ENCODE data around the gene TREH. TPM values are rescaled to one million over a fixed set of nuclear protein-coding genes. Genes with fewer than 3 reads are reported as not detected.

TREH gene
- polyA plus RNA-seq, 1 of the 3 experiments (the other 2 are of a cell fraction) = not detected

GRCh38 chr11:118689503-118689851 is 10.0 kb upstream of the TREH start:
- no peaks in the 10 kb centered on the region for H3K9me3 ChIP-seq
- DNase-seq = no peak
- no peak overlapping the region for H3K9ac ChIP-seq
- peak overlapping the region in 1 of 2 experiments; percentile 39; a peak in 1 of 4 replicates for H3K4me3 ChIP-seq (ENCODE audit: low read depth in 2 of 2, low read length in 1 of 2)
- H2AFZ ChIP-seq (ENCODE audit: low read depth) = peak overlapping the region; percentile 72; the same call in 1 of the 2 replicates
- no peaks in the 10 kb centered on the region for H3K36me3 ChIP-seq (replicated peaks in 1 of 2; ENCODE audit: control insufficient read depth in 1 of 2, insufficient read depth in 2 of 2, low read length in 1 of 2)
- H3K79me2 ChIP-seq (ENCODE audit: insufficient read depth) = no peaks in the 10 kb centered on the region
- H4K20me1 ChIP-seq (ENCODE audit: insufficient read depth) = no peaks in the 10 kb centered on the region
- 8% methylated on average over 5 of the region's 9 CpGs for WGBS (ENCODE audit: low lambda C conversion rate)
- POLR2A ChIA-PET = interaction anchor here (0.5 to 1.8 kb wide), 3 partner anchors 99 to 250 kb away, joined by 4 to 18 read pairs (median 5); partner anchors contain the start of gene DDX6
- CTCF ChIA-PET = interaction anchor here (0.6 to 3.9 kb wide), 77 partner anchors 10 to 649 kb away, joined by 3 to 101 read pairs (median 4); partner anchors contain the start of genes CENATAC, CXCR5, DDX6 and TRAPPC4
- no peak for TF ChIP-seq ELF1 (IDR thresholded peaks at IDR 0.05)
- TF ChIP-seq POLR2AphosphoS5 (IDR thresholded peaks at IDR 0.05; ENCODE audit: low read depth, low read length) = no peak
- no peak for TF ChIP-seq CTCF (IDR thresholded peaks at IDR 0.05)
- no peak for TF ChIP-seq EP300 (IDR thresholded peaks at IDR 0.05; ENCODE audit: borderline replicate concordance in 1 of 2, low read depth in 1 of 2, low read length in 1 of 2)
- H3K27me3 ChIP-seq (ENCODE audit: insufficient read depth) = no peaks in the 10 kb centered on the region
- peak overlapping the region; percentile 66; the same call in 1 of the 2 replicates for H3K4me2 ChIP-seq
- H3F3A ChIP-seq (replicated peaks; ENCODE audit: insufficient read depth) = no peaks in the 10 kb centered on the region
- H3K27ac ChIP-seq (ENCODE audit: low read depth in 2 of 2, low read length in 1 of 2) = peak overlapping the region in 1 of 2 experiments; percentile 91; a peak in 3 of 4 replicates
- peaks cover 5 to 15% of the 10 kb centered on the region in 2 experiments; a peak in 2 of 4 replicates for H3K4me1 ChIP-seq (ENCODE audit: control insufficient read depth in 1 of 2, insufficient read depth in 2 of 2, low read depth in 1 of 2, low read length in 1 of 2)
- H3K9me2 ChIP-seq = no peaks in the 10 kb centered on the region

GRCh38 chr11:118688851-118689502 is 9.5 kb upstream of the TREH start:
- peaks cover 5 to 15% of the 10 kb centered on the region in 2 experiments; a peak in 2 of 4 replicates for H3K4me1 ChIP-seq (ENCODE audit: control insufficient read depth in 1 of 2, insufficient read depth in 2 of 2, low read depth in 1 of 2, low read length in 1 of 2)
- H4K20me1 ChIP-seq (ENCODE audit: insufficient read depth) = no peaks in the 10 kb centered on the region
- no peaks in the 10 kb centered on the region for H3K9me3 ChIP-seq
- POLR2A ChIA-PET = interaction anchor here (1.8 kb wide), 1 partner anchor 102 kb away, joined by 18 read pairs; the partner anchor contains the start of gene DDX6
- no peak overlapping the region; a peak in 1 of 4 replicates for H3K4me3 ChIP-seq (ENCODE audit: low read depth in 2 of 2, low read length in 1 of 2)
- TF ChIP-seq PBX3 (IDR thresholded peaks at IDR 0.05) (no peak), MXI1 (IDR thresholded peaks at IDR 0.05; ENCODE audit: low read depth, low read length) (no peak), MEF2A (IDR thresholded peaks at IDR 0.05; ENCODE audit: borderline replicate concordance, low read depth) (no peak), IRF3 (IDR thresholded peaks at IDR 0.05; ENCODE audit: low read depth, low read length) (no peak), NFIC (IDR thresholded peaks at IDR 0.05; ENCODE audit: borderline replicate concordance) (no peak), EZH2phosphoT487 (IDR thresholded peaks at IDR 0.05; ENCODE audit: borderline replicate concordance, low read depth) (no peak), RAD21 (IDR thresholded peaks at IDR 0.05; ENCODE audit: low read length) (no peak), GATA2 (CRISPR knock-in tag; IDR thresholded peaks at IDR 0.05) (no peak), MAX (IDR thresholded peaks at IDR 0.05; ENCODE audit: low read depth) (no peak), TEAD4 (IDR thresholded peaks at IDR 0.05; ENCODE audit: borderline replicate concordance, insufficient read depth) (no peak), FOXM1 (IDR thresholded peaks at IDR 0.05; ENCODE audit: low read depth) (no peak), YY1 (IDR thresholded peaks at IDR 0.05; ENCODE audit: low read depth) (no peak), RCOR1 (IDR thresholded peaks at IDR 0.05; ENCODE audit: low read length) (no peak), JUND (IDR thresholded peaks at IDR 0.05) (no peak), FOSL2 (IDR thresholded peaks at IDR 0.05; ENCODE audit: borderline replicate concordance, low read depth) (no peak), FOXJ3 (CRISPR knock-in tag; IDR thresholded peaks at IDR 0.05) (no peak)
- no peaks in the 10 kb centered on the region for H3K27me3 ChIP-seq (ENCODE audit: insufficient read depth)
- CTCF ChIA-PET = interaction anchor here (0.6 to 3.9 kb wide), 46 partner anchors 10 to 649 kb away, joined by 3 to 101 read pairs (median 6); partner anchors contain the start of genes CENATAC, DDX6, TREH and UPK2
- 91% methylated on average over 14 of the region's 41 CpGs for WGBS (ENCODE audit: low lambda C conversion rate)
- H3K4me2 ChIP-seq = peak overlapping the region; percentile 66; the same call in 1 of the 2 replicates
- H3K36me3 ChIP-seq (replicated peaks in 1 of 2; ENCODE audit: control insufficient read depth in 1 of 2, insufficient read depth in 2 of 2, low read length in 1 of 2) = no peaks in the 10 kb centered on the region
- peak overlapping the region; percentile 72; the same call in 1 of the 2 replicates for H2AFZ ChIP-seq (ENCODE audit: low read depth)
- H3K9me2 ChIP-seq = no peaks in the 10 kb centered on the region
- peak overlapping the region in 1 of 2 experiments; percentile 91; a peak in 1 of 4 replicates for H3K27ac ChIP-seq (ENCODE audit: low read depth in 2 of 2, low read length in 1 of 2)
- H3F3A ChIP-seq (replicated peaks; ENCODE audit: insufficient read depth) = no peaks in the 10 kb centered on the region
- DNase-seq = no peak
- no peak overlapping the region for H3K9ac ChIP-seq
- no peaks in the 10 kb centered on the region for H3K79me2 ChIP-seq (ENCODE audit: insufficient read depth)

All from SK-N-SH (cell line).